SU-DHL-6 (cell line): Measurements from ENCODE around the gene TMEM116.

Source experiments
- H2AFZ ChIP-seq: fragments of 200-600 bp; sonication (generic); 2 replicates; pipeline ENCODE4 v1.6.1; 2014; ENCODE audit warnings: low read depth, mild to moderate bottlenecking, moderate library complexity, mixed read lengths, antibody characterized with exemption, low read length; ENCODE audit not compliant: severe bottlenecking
- H3F3A ChIP-seq: fragments of 200-600 bp; shearing (Covaris generic); 2 replicates; pipeline ENCODE4 v1.6.0; 2016; ENCODE audit warnings: antibody characterized with exemption, mild to moderate bottlenecking; ENCODE audit not compliant: insufficient read depth
- H3K27ac ChIP-seq: fragments of 200-600 bp; sonication (generic); 2 replicates; pipeline ENCODE4 v1.5.1; 2016; ENCODE audit warnings: low read depth, mild to moderate bottlenecking, low read length, moderate library complexity, mixed read lengths
- H3K27me3 ChIP-seq: fragments of 200-600 bp; sonication (generic), shearing (Covaris generic); 2 replicates; pipeline ENCODE4 v1.6.0; 2014; ENCODE audit warnings: mild to moderate bottlenecking, low read length
- H3K36me3 ChIP-seq: fragments of 200-600 bp; sonication (generic); 2 replicates; pipeline ENCODE4 v1.6.1; 2014; ENCODE audit warnings: mild to moderate bottlenecking, low read length, mixed read lengths
- H3K4me2 ChIP-seq: fragments of 300-600, 200-600 bp; shearing (Covaris generic), sonication (generic); 2 replicates; pipeline ENCODE4 v1.6.0; 2014; ENCODE audit warnings: low read length, low read depth, mild to moderate bottlenecking; ENCODE audit not compliant: poor library complexity, severe bottlenecking
- H3K4me3 ChIP-seq: fragments of 200-600 bp; sonication (generic); 2 replicates; pipeline ENCODE4 v1.5.1; 2014; ENCODE audit warnings: antibody characterized with exemption, low read length, mild to moderate bottlenecking, mixed read lengths; ENCODE audit not compliant: insufficient read depth, poor library complexity, severe bottlenecking
- H3K79me2 ChIP-seq: fragments of 200-600 bp; sonication (generic); 2 replicates; pipeline ENCODE4 v1.6.1; 2014; ENCODE audit warnings: mild to moderate bottlenecking, low read length, moderate library complexity; ENCODE audit not compliant: insufficient read depth
- H3K9ac ChIP-seq: fragments of 200-600 bp; sonication (generic); 2 replicates; pipeline ENCODE4 v1.7.0; 2014; ENCODE audit warnings: mild to moderate bottlenecking, low read length
- H3K9me2 ChIP-seq: fragments of 200-600 bp; sonication (generic); replicated peaks from 2 replicates; pipeline ENCODE4 v1.6.1; 2014; ENCODE audit warnings: low read length; ENCODE audit not compliant: insufficient read depth
- H3K9me3 ChIP-seq: fragments of 200-600 bp; sonication (generic); 2 replicates; pipeline ENCODE4 v1.6.1; 2014; ENCODE audit warnings: low read length, mixed read lengths; ENCODE audit not compliant: insufficient read depth
- H4K20me1 ChIP-seq: fragments of 200-600 bp; sonication (generic); 2 replicates; pipeline ENCODE4 v1.6.1; 2014; ENCODE audit warnings: low read depth, mild to moderate bottlenecking, antibody characterized with exemption, low read length, moderate library complexity, mixed read lengths
- EZH2phosphoT487 ChIP-seq: fragments of 200-600 bp; sonication (generic), shearing (Covaris generic); conservative IDR thresholded peaks from 2 replicates; pipeline ENCODE4 v1.6.1; 2018; ENCODE audit warnings: mild to moderate bottlenecking, antibody characterized with exemption, low read length, moderate library complexity, mixed read lengths
- TF ChIP-seq, protein P1 (sequence below): fragments of 200-600 bp; sonication (generic); IDR thresholded peaks from one replicate; pipeline ENCODE4 v1.5.1; 2017; ENCODE audit warnings: antibody characterized with exemption, mild to moderate bottlenecking, low read length, moderate library complexity; ENCODE audit not compliant: insufficient read depth, poor library complexity, severe bottlenecking

The TMEM116 gene

GRCh38 chr12:112023759-112024396, 10.9 kb upstream of the TMEM116 start:
- no peak for TF ChIP-seq EZH2phosphoT487
- Histone ChIP-seq H3K27me3 (no peaks in the 10 kb centered on the region), H3K4me2 (no peak overlapping the region), H3F3A (peaks cover 40% of the 10 kb centered on the region), H3K9ac (no peak overlapping the region), H3K9me3 (no peaks in the 10 kb centered on the region), H2AFZ (no peak overlapping the region), H3K79me2 (peaks cover 35% of the 10 kb centered on the region), H3K9me2 (no peaks in the 10 kb centered on the region), H3K4me3 (no peak overlapping the region), H3K27ac (no peak overlapping the region), H4K20me1 (peaks cover 7% of the 10 kb centered on the region; the same call in 1 of the 2 replicates), H3K36me3 (peaks cover 29% of the 10 kb centered on the region)

- Histone ChIP-seq H3K27me3 (no peaks in the 10 kb centered on the region), H3K4me3 (no peak overlapping the region), H3K79me2 (peaks cover 50% of the 10 kb centered on the region), H3K4me2 (no peak overlapping the region), H3K36me3 (peaks cover 19% of the 10 kb centered on the region), H4K20me1 (peaks cover 10% of the 10 kb centered on the region; the same call in 1 of the 2 replicates), H2AFZ (no peak overlapping the region), H3K27ac (no peak overlapping the region), H3K9me3 (no peaks in the 10 kb centered on the region), H3K9ac (no peak overlapping the region), H3K9me2 (no peaks in the 10 kb centered on the region), H3F3A (peaks cover 36% of the 10 kb centered on the region)
- TF ChIP-seq, protein P1, sequence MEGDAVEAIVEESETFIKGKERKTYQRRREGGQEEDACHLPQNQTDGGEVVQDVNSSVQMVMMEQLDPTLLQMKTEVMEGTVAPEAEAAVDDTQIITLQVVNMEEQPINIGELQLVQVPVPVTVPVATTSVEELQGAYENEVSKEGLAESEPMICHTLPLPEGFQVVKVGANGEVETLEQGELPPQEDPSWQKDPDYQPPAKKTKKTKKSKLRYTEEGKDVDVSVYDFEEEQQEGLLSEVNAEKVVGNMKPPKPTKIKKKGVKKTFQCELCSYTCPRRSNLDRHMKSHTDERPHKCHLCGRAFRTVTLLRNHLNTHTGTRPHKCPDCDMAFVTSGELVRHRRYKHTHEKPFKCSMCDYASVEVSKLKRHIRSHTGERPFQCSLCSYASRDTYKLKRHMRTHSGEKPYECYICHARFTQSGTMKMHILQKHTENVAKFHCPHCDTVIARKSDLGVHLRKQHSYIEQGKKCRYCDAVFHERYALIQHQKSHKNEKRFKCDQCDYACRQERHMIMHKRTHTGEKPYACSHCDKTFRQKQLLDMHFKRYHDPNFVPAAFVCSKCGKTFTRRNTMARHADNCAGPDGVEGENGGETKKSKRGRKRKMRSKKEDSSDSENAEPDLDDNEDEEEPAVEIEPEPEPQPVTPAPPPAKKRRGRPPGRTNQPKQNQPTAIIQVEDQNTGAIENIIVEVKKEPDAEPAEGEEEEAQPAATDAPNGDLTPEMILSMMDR: no peak
- TF ChIP-seq EZH2phosphoT487: no peak
These were observed 9.5 kb upstream of the TMEM116 start for GRCh38 chr12:112022241-112023016.

DNA sequence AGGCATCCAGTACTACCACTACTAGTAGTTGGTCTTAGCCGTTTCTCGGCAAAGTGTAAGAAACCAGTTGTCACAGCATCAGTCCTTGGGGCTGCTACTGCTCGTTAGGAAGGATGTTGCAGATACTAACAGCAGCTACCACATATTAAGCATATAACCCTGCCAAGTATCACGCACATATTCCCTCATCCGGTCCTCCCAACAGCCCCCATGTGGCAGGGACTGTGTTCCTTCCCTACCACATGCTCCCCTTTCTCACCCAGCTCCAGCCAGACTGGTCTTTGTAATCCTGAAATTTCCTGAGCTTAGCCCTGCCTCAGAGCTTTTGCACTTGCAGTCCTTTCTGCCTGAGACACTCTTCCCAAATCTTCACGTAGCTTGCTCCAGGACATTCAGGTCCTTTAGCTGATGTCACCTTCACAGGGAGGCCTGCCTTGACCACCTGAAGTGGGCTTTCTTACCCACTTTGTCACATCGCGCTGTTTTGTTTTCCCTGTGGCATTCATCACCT, 8.0 kb upstream of the TMEM116 start:
- no peaks in the 10 kb centered on the region for H3K9me3 ChIP-seq
- H3K27ac ChIP-seq: no peak overlapping the region
- H3K36me3 ChIP-seq: peaks cover 16% of the 10 kb centered on the region
- no peak overlapping the region for H2AFZ ChIP-seq
- no peak for TF ChIP-seq EZH2phosphoT487
- TF ChIP-seq, protein P1: no peak
- peaks cover 12% of the 10 kb centered on the region; the same call in 1 of the 2 replicates for H4K20me1 ChIP-seq
- no peak overlapping the region for H3K4me2 ChIP-seq
- peaks cover 64% of the 10 kb centered on the region for H3K79me2 ChIP-seq
- no peak overlapping the region for H3K9ac ChIP-seq
- H3K9me2 ChIP-seq: no peaks in the 10 kb centered on the region
- no peak overlapping the region for H3K4me3 ChIP-seq
- H3K27me3 ChIP-seq: no peaks in the 10 kb centered on the region
- peaks cover 30% of the 10 kb centered on the region for H3F3A ChIP-seq
